Lower leg skin (tissue), 4 donors: ENCODE data around the gene TTR. TPM values are rescaled to one million over a fixed set of nuclear protein-coding genes. Genes with fewer than 3 reads are reported as not detected.

Source experiments
- DNase-seq, 2 donors: peaks; one replicate each; pipeline ENCODE4 v3.0.0-alpha.2; 2019; ENCODE audit warnings: low spot score in 2 of 2
- H3K4me3 ChIP-seq: fragments of 200-600 bp; sonication (generic); 2 replicates; pipeline ENCODE4 v1.5.1; 2017; ENCODE audit warnings: mild to moderate bottlenecking, low read depth; ENCODE audit not compliant: poor library complexity, severe bottlenecking
- CTCF ChIP-seq, 3 donors: fragments of 450-650 bp; IDR thresholded peaks; one replicate each; pipeline ENCODE4 v1.5.1; 2016; ENCODE audit warnings: antibody characterized with exemption in 3 of 3, mild to moderate bottlenecking in 3 of 3, moderate library complexity in 2 of 3
- POLR2A ChIP-seq, 2 donors: fragments of 450-650 bp; IDR thresholded peaks; one replicate each; pipeline ENCODE4 v1.6.1; 2016 to 2017; ENCODE audit warnings: antibody characterized with exemption in 2 of 2, mild to moderate bottlenecking in 1 of 2, moderate library complexity in 1 of 2
- WGBS, 2 donors: methylation state at CpG; one replicate each; pipeline ENCODE4 v1.1.5; 2018; 5-methylcytosine and 5-hydroxymethylcytosine counted together
- intact Hi-C: fragments of 100-400 bp; cut with DNase I; formaldehyde crosslinking; loops from one replicate; pipeline ENCODE4 v1.15.0; 2023; ENCODE audit warnings: low total_unique reads
- total RNA-seq, 4 donors: library from RNA; depleted of rRNA; stranded (reverse); fragments of >200 nt; gene quantifications; one replicate each; pipeline ENCODE4 v1.1.0, GENCODE V29; 2016

The TTR gene
- total RNA-seq, 4 donors from 2014 or later: not detected

DNA sequence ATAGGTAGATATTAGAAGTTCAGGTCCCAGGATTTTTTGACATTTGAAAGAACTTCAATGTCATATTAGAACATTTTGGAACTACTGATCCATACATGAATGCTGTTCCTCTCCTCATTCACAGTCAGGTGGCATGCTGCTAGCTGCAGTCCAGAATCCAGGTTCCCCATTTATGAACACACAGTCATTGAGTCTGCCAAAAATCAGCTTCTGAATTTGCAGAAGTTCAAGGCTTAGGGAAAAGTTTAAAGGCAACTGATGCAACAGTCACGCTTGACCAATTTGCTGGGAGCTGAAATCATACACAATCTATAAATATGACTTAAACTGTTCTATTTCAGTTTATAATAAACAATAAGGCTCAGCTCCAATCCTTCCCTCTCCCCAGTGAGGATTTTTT is 17.3 kb upstream of the TTR start:
- DNase-seq: no peak
- intact Hi-C loops: loop anchor here (5.0 kb wide), 1 partner anchor 33 kb away; no protein-coding TSS in a partner anchor
- TF ChIP-seq CTCF (IDR thresholded peaks at IDR 0.05) (no peak), POLR2A (IDR thresholded peaks at IDR 0.05) (no peak)
- 85 to 87% methylated on average over 1 of the region's 1 CpG for WGBS, 2 donors
- H3K4me3 ChIP-seq: no peak overlapping the region

GRCh38 chr18:31575515-31576257 is 16.0 kb upstream of the TTR start:
- DNase-seq: no peak
- no peak for TF ChIP-seq CTCF (IDR thresholded peaks at IDR 0.05)
- no peak for TF ChIP-seq POLR2A (IDR thresholded peaks at IDR 0.05)
- intact Hi-C loops: no loop called here
- no peak overlapping the region for H3K4me3 ChIP-seq
- WGBS, 2 donors: 63 to 67% methylated on average over 3 of the region's 3 CpGs

DNA sequence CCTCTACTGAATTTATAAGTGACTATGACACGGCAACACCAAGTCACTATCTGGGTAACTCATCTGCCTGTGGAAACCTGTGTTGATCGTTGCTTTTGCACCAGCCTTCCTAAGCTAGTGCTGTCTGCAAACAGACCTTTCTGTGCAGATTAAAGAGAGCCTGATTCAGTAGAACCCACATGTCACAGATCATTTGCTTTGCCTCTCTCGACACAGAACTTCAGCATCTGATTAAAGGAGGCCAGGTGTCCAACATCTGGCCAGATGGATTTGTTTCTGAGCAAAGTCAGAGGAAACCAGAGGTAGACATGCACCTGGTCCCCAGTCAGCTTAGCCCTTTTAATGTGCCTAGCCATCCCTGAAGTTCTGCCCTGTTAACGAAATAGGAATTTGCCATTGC is 15.0 kb upstream of the TTR start:
- TF ChIP-seq POLR2A (IDR thresholded peaks at IDR 0.05) (no peak), CTCF (IDR thresholded peaks at IDR 0.05) (no peak)
- 47 to 60% methylated on average over 4 of the region's 4 CpGs for WGBS, 2 donors
- intact Hi-C loops: no loop called here

DNA sequence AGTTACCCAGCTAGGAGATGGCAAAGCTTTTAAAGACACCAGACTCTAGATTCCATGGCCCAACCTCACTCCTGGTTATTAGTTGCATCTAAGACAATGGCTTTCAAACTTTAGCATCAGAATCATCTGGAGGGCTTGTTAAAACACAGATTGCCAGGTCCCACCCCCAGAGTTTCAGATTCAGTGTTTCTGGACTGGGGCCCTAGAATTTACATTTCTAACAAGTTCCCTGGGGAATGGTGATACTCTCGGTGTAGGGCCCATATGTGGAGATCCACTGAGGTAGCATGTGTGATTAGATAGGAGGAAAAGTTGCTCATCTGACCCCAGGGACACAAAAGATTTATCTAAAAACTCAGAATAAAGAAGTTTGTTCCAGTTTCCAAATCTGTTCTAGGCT is 14.5 kb upstream of the TTR start:
- intact Hi-C loops: no loop called here
- H3K4me3 ChIP-seq: no peak overlapping the region
- TF ChIP-seq CTCF (IDR thresholded peaks at IDR 0.05) (no peak), POLR2A (IDR thresholded peaks at IDR 0.05) (no peak)
- no peak for DNase-seq
- 79 to 83% methylated on average over 1 of the region's 1 CpG for WGBS, 2 donors

More for the DNA sequence above, 15.0 kb upstream of the TTR start:
- no peak for DNase-seq
- no peak overlapping the region for H3K4me3 ChIP-seq

- no peak overlapping the region for H3K4me3 ChIP-seq
These were observed 13.6 kb upstream of the TTR start for GRCh38 chr18:31578126-31578525.

More at GRCh38 chr18:31578126-31578525, 13.6 kb upstream of the TTR start:
- DNase-seq: no peak
- 95 to 97% methylated on average over 4 of the region's 4 CpGs for whole genome bisulfite sequencing, 2 donors
- intact Hi-C loops: no loop called here
- TF ChIP-seq POLR2A (IDR thresholded peaks at IDR 0.05): no peak
- no peak for TF ChIP-seq CTCF (IDR thresholded peaks at IDR 0.05)
